Measurements from ENCODE around the gene SEL1L. TPM values are rescaled to one million over a fixed set of nuclear protein-coding genes. Genes with fewer than 3 reads are reported as not detected.

Gene SEL1L
- polyA plus RNA-seq, 3 donors, result 14.4 to 48.4 (median 42.5) TPM

DNA sequence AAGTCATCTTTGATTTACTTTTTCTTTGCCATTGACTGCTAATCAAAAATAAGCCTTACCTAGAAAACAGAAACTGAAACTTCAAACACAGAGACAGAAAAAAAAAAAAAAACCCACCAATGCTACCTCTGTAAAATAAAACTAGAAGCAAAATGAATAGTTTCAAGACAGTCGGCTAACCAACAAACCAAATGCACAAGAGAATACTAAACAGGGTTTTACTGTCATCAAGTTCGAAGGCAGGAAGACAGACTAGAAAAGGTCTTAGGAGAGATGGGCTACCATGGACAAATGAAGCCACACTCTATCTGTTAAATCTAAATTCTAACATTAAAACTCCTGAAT, 59.5 kb downstream of the SEL1L start:
- H3K4me3 ChIP-seq (replicated peaks in 1 of 3; ENCODE audit: low read depth in 2 of 3, low read length in 3 of 3), result no peak overlapping the region
- Mint-ChIP-seq H3K4me1 (peaks cover 12% of the 10 kb centered on the region), H3K27me3 (ENCODE audit: low read depth in 3 of 3) (no peaks in the 10 kb centered on the region), H3K27ac (peak overlapping the region in 3 of 7 donors; percentile 31 to 80 (median 54)), H3K9me3 (peaks cover 0 to 2% (median 0%) of the 10 kb centered on the region in 7 donors), H3K36me3 (peaks cover 59 to 63% of the 10 kb centered on the region in 2 donors), H3K4me3 (peak overlapping the region in 1 of 2 donors; percentile 21)
- no peak overlapping the region for H3K9ac ChIP-seq (ENCODE audit: insufficient read depth, low read length, poor library complexity, severe bottlenecking)
- no peaks in the 10 kb centered on the region for H3K27me3 ChIP-seq (ENCODE audit: control insufficient read depth in 2 of 2, insufficient read depth in 2 of 2, low read length in 2 of 2)
- no peaks in the 10 kb centered on the region for H3K79me2 ChIP-seq (ENCODE audit: insufficient read depth, low read length)
- WGBS (ENCODE audit: insufficient coverage), result no CpG with 5 or more reads among the region's 2 CpGs
- no peaks in the 10 kb centered on the region for H3K9me3 ChIP-seq (replicated peaks in 1 of 2; ENCODE audit: control insufficient read depth in 1 of 2, insufficient read depth in 1 of 2, low read length in 2 of 2)
- H4K20me1 ChIP-seq (ENCODE audit: insufficient read depth, low read length), result no peaks in the 10 kb centered on the region
- H3K36me3 ChIP-seq (replicated peaks in 1 of 2; ENCODE audit: control insufficient read depth in 1 of 2, insufficient read depth in 2 of 2, low read length in 2 of 2), result peaks cover 52 to 72% of the 10 kb centered on the region in 2 donors
- H3K4me2 ChIP-seq (replicated peaks; ENCODE audit: extremely low read depth, low read length, poor library complexity, severe bottlenecking), result no peak overlapping the region
- TF ChIP-seq, protein P1, sequence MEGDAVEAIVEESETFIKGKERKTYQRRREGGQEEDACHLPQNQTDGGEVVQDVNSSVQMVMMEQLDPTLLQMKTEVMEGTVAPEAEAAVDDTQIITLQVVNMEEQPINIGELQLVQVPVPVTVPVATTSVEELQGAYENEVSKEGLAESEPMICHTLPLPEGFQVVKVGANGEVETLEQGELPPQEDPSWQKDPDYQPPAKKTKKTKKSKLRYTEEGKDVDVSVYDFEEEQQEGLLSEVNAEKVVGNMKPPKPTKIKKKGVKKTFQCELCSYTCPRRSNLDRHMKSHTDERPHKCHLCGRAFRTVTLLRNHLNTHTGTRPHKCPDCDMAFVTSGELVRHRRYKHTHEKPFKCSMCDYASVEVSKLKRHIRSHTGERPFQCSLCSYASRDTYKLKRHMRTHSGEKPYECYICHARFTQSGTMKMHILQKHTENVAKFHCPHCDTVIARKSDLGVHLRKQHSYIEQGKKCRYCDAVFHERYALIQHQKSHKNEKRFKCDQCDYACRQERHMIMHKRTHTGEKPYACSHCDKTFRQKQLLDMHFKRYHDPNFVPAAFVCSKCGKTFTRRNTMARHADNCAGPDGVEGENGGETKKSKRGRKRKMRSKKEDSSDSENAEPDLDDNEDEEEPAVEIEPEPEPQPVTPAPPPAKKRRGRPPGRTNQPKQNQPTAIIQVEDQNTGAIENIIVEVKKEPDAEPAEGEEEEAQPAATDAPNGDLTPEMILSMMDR (IDR thresholded peaks at IDR 0.05), result no peak
- no peak overlapping the region for H2AFZ ChIP-seq (ENCODE audit: insufficient read depth, low read depth, low read length, poor library complexity, severe bottlenecking)
- no peak for DNase-seq
- H3K27ac ChIP-seq (ENCODE audit: low read depth in 1 of 2, low read length in 2 of 2), result peak overlapping the region in 1 of 2 donors; percentile 25
- H3K4me1 ChIP-seq (ENCODE audit: control insufficient read depth in 1 of 2, insufficient read depth in 2 of 2, low read length in 2 of 2), result no peaks in the 10 kb centered on the region
- intact Hi-C loops (cut with micrococcal nuclease), result no loop called here

DNA sequence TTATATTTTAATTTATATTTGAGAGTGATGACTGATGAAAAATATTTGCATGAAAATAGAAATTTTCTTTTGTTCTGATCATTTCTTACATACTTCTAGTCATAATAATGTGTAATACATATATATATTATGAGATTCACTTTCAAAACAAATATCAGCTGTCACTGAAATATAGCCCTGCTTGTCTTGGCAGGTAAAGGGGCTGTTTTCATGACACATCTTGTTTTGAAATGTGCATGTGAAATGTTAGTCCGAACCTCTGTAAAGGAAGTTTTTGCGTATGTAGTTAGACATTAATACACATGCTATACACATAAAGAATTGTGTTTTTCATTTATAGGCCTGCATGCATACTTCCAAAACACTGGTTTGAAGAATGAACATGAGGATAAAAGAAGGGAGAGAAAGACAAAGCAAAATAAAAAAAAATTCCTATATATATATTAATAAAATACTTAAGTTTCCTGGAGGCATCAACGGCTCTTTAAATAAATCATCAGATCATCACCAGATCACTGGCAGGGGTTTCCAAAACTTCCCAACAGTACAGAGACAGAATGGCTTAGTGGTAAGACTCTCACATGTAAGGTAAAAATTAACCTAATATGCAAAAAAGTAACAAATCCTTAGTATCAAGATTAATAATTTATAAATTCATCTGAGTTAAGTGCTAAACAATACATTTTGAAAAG, 60.1 kb downstream of the SEL1L start:
- DNase-seq, result no peak
- H4K20me1 ChIP-seq (ENCODE audit: insufficient read depth, low read length), result no peaks in the 10 kb centered on the region
- no CpG with 5 or more reads among the region's 3 CpGs for WGBS (ENCODE audit: insufficient coverage)
- H3K27ac ChIP-seq (ENCODE audit: low read depth in 1 of 2, low read length in 2 of 2), result no peak overlapping the region
- Mint-ChIP-seq H3K36me3 (peaks cover 54 to 57% of the 10 kb centered on the region in 2 donors), H3K27me3 (ENCODE audit: low read depth in 3 of 3) (no peaks in the 10 kb centered on the region), H3K9me3 (peaks cover 0 to 2% (median 0%) of the 10 kb centered on the region in 7 donors), H3K4me1 (peaks cover 12% of the 10 kb centered on the region), H3K4me3 (no peak overlapping the region), H3K27ac (no peak overlapping the region)
- no peak overlapping the region for H2AFZ ChIP-seq (ENCODE audit: insufficient read depth, low read depth, low read length, poor library complexity, severe bottlenecking)
- H3K9ac ChIP-seq (ENCODE audit: insufficient read depth, low read length, poor library complexity, severe bottlenecking), result no peak overlapping the region
- intact Hi-C loops (cut with micrococcal nuclease), result no loop called here
- no peaks in the 10 kb centered on the region for H3K4me1 ChIP-seq (ENCODE audit: control insufficient read depth in 1 of 2, insufficient read depth in 2 of 2, low read length in 2 of 2)
- no peak overlapping the region for H3K4me3 ChIP-seq (replicated peaks in 1 of 3; ENCODE audit: low read depth in 2 of 3, low read length in 3 of 3)
- peaks cover 46 to 67% of the 10 kb centered on the region in 2 donors for H3K36me3 ChIP-seq (replicated peaks in 1 of 2; ENCODE audit: control insufficient read depth in 1 of 2, insufficient read depth in 2 of 2, low read length in 2 of 2)
- no peaks in the 10 kb centered on the region for H3K79me2 ChIP-seq (ENCODE audit: insufficient read depth, low read length)
- no peaks in the 10 kb centered on the region for H3K27me3 ChIP-seq (ENCODE audit: control insufficient read depth in 2 of 2, insufficient read depth in 2 of 2, low read length in 2 of 2)
- no peak overlapping the region for H3K4me2 ChIP-seq (replicated peaks; ENCODE audit: extremely low read depth, low read length, poor library complexity, severe bottlenecking)
- TF ChIP-seq, protein P1 (IDR thresholded peaks at IDR 0.05), result no peak
- no peaks in the 10 kb centered on the region for H3K9me3 ChIP-seq (replicated peaks in 1 of 2; ENCODE audit: control insufficient read depth in 1 of 2, insufficient read depth in 1 of 2, low read length in 2 of 2)

Measured in CD14-positive monocyte (primary cell).